HCT116 (cell line): ENCODE data around the gene CD3G. TPM values are rescaled to one million over a fixed set of nuclear protein-coding genes. Genes with fewer than 3 reads are reported as not detected.

Experiments
- ATAC-seq: fragments of 200-7000 bp; cut with Tn5 transposase; 2 replicates; pipeline ENCODE4 v1.9.1; 2020; ENCODE audit warnings: mild to moderate bottlenecking, moderate library complexity
- BruUV-seq: library from RNA; stranded (reverse); fragments of 400-500 nt; replicated peaks from 2 replicates; lab custom pipeline; 2021; lab: Mats Ljungman, UMichigan
- CTCF ChIA-PET: fragments of 300-600 bp; sonication (Branson Sonifier 250); formaldehyde crosslinking; loops from one replicate; lab custom pipeline; 2021; ENCODE audit warnings: antibody characterized with exemption; lab: Charles Lee
- POLR2A ChIA-PET: fragments of 300-600, 350-600 bp; sonication (Branson Sonifier 250); formaldehyde crosslinking; loops from one replicate; lab custom pipeline; 2021; ENCODE audit warnings: antibody characterized with exemption; lab: Charles Lee
- RAD21 ChIA-PET, 2 experiments: fragments of 300-600 bp; sonication (Branson Sonifier 250); formaldehyde crosslinking; loops; one replicate each; lab custom pipeline; 2023; ENCODE audit warnings: low total read pairs in 2 of 2; ENCODE audit not compliant: uncharacterized antibody in 2 of 2, unreplicated experiment in 2 of 2, low non-redundant PET in 1 of 2; lab: Charles Lee
- DNase-seq: peaks from one replicate; pipeline ENCODE4 v3.0.0-alpha.2; 2010; ENCODE audit warnings: low read depth, low spot score
- H2AFZ ChIP-seq: fragments of 200-600 bp; shearing (Covaris generic), sonication (generic); 2 replicates; pipeline ENCODE4 v1.6.1; 2017; ENCODE audit warnings: low read depth, mixed run types, mixed read lengths, antibody characterized with exemption, low read length; ENCODE audit not compliant: poor library complexity, severe bottlenecking
- H3K27ac ChIP-seq: 2 replicates; pipeline ENCODE4 v1.5.1; 2012; ENCODE audit warnings: low read depth, low read length
- H3K27me3 ChIP-seq: fragments of 200-600 bp; sonication (generic); 2 replicates; pipeline ENCODE4 v1.6.1; 2016; ENCODE audit warnings: mixed run types, low read length, mixed read lengths; ENCODE audit not compliant: insufficient read depth
- H3K36me3 ChIP-seq, 2 experiments: fragments of 200-500 bp in 1 of 2; fragments of 200-600 bp in 1 of 2; sonication (Bioruptor generic) in 1 of 2; sonication (generic) in 1 of 2; 2 replicates each; pipeline versions ENCODE4 v1.5.1 to v1.6.1; 2014 to 2016; ENCODE audit warnings: low read length in 2 of 2, inconsistent platforms in 1 of 2, mixed read lengths in 1 of 2, mixed run types in 1 of 2; ENCODE audit not compliant: insufficient read depth in 2 of 2, control insufficient read depth in 1 of 2
- H3K4me1 ChIP-seq, 2 experiments: fragments of 200-600 bp in 1 of 2; sonication (generic) in 1 of 2; 2 replicates each; pipeline versions ENCODE4 v1.5.1 to v1.6.1; 2012 to 2017; ENCODE audit warnings: low read length in 2 of 2, inconsistent platforms in 1 of 2, mild to moderate bottlenecking in 1 of 2, mixed read lengths in 1 of 2, mixed run types in 1 of 2, moderate library complexity in 1 of 2; ENCODE audit not compliant: insufficient read depth in 2 of 2, control insufficient read depth in 1 of 2
- H3K4me2 ChIP-seq: fragments of 200-600 bp; sonication (generic); 2 replicates; pipeline ENCODE4 v1.6.1; 2017; ENCODE audit warnings: mixed run types, low read length, mixed read lengths
- H3K4me3 ChIP-seq, 2 experiments: fragments of 200-600 bp in 1 of 2; sonication (generic) in 1 of 2; replicated peaks in 1 of 2; 2 replicates each; pipeline ENCODE4 v1.5.1; 2011 to 2016; ENCODE audit warnings: low read length in 2 of 2, control low read depth in 1 of 2, low read depth in 1 of 2, mild to moderate bottlenecking in 1 of 2, mixed read lengths in 1 of 2, mixed run types in 1 of 2
- H3K79me2 ChIP-seq: fragments of 200-600 bp; sonication (generic); 2 replicates; pipeline ENCODE4 v1.6.1; 2017; ENCODE audit warnings: mild to moderate bottlenecking, mixed run types, low read length, moderate library complexity, mixed read lengths; ENCODE audit not compliant: insufficient read depth
- H3K9ac ChIP-seq: fragments of 200-600 bp; sonication (generic); 2 replicates; pipeline ENCODE4 v1.6.1; 2016; ENCODE audit warnings: low read length, mixed read lengths
- H3K9me2 ChIP-seq: fragments of 200-600 bp; sonication (generic), shearing (Covaris generic); 2 replicates; pipeline ENCODE4 v1.6.1; 2017; ENCODE audit warnings: mixed run types, mild to moderate bottlenecking, moderate library complexity; ENCODE audit not compliant: insufficient read depth
- H3K9me3 ChIP-seq, 2 experiments: fragments of 200-500 bp in 1 of 2; fragments of 200-600 bp in 1 of 2; sonication (Bioruptor generic) in 1 of 2; sonication (generic) in 1 of 2; 2 replicates each; pipeline ENCODE4 v1.6.1; 2014 to 2017; ENCODE audit warnings: low read length in 2 of 2, mixed read lengths in 2 of 2, inconsistent platforms in 1 of 2, low read depth in 1 of 2, mild to moderate bottlenecking in 1 of 2, mixed run types in 1 of 2, moderate library complexity in 1 of 2; ENCODE audit not compliant: control insufficient read depth in 1 of 2, insufficient read depth in 1 of 2
- H4K20me1 ChIP-seq: fragments of 200-600 bp; sonication (generic), shearing (Covaris generic); 2 replicates; pipeline ENCODE4 v1.6.1; 2017; ENCODE audit warnings: mixed run types, mild to moderate bottlenecking, moderate library complexity; ENCODE audit not compliant: insufficient read depth
- CBX3 ChIP-seq: IDR thresholded peaks from 2 replicates; pipeline ENCODE4 v1.6.1; 2012; ENCODE audit warnings: low read depth
- CEBPB ChIP-seq: IDR thresholded peaks from 2 replicates; pipeline ENCODE4 v1.6.1; 2012; ENCODE audit warnings: low read depth
- CTCF ChIP-seq, 3 experiments: fragments of 200-600 bp in 1 of 3; sonication (generic) in 1 of 3; IDR thresholded peaks in 2 of 3; conservative IDR thresholded peaks in 1 of 3; 2 replicates each; pipeline ENCODE4 v1.5.1; 2012 to 2017; ENCODE audit warnings: low read depth in 2 of 3, low read length in 2 of 3, antibody characterized with exemption in 1 of 3, borderline replicate concordance in 1 of 3, control low read depth in 1 of 3, mild to moderate bottlenecking in 1 of 3, mixed read lengths in 1 of 3, mixed run types in 1 of 3, moderate library complexity in 1 of 3; ENCODE audit not compliant: insufficient read depth in 1 of 3
- EGR1 ChIP-seq: IDR thresholded peaks from 2 replicates; pipeline ENCODE4 v1.6.1; 2012; ENCODE audit warnings: low read depth
- EZH2phosphoT487 ChIP-seq: fragments of 200-600 bp; IDR thresholded peaks from 2 replicates; pipeline ENCODE4 v1.6.1; 2018; ENCODE audit warnings: antibody characterized with exemption, borderline replicate concordance
- POLR2AphosphoS5 ChIP-seq: IDR thresholded peaks from 2 replicates; pipeline ENCODE4 v1.6.1; 2011; ENCODE audit warnings: mild to moderate bottlenecking, low read depth, low read length, moderate library complexity
- RAD21 ChIP-seq: IDR thresholded peaks from 2 replicates; pipeline ENCODE4 v1.6.1; 2012; ENCODE audit warnings: low read depth, mild to moderate bottlenecking
- SIN3A ChIP-seq: IDR thresholded peaks from 2 replicates; pipeline ENCODE4 v1.6.1; 2012; ENCODE audit warnings: low read depth
- SP1 ChIP-seq: IDR thresholded peaks from 2 replicates; pipeline ENCODE4 v1.6.1; 2012; ENCODE audit warnings: low read depth
- SRF ChIP-seq: IDR thresholded peaks from 2 replicates; pipeline ENCODE4 v1.6.1; 2012; ENCODE audit warnings: low read depth
- ZFX ChIP-seq: fragments of 450-650 bp; IDR thresholded peaks from 2 replicates; pipeline ENCODE4 v1.6.1; 2017
- ZNF274 ChIP-seq: fragments of 200-500 bp; sonication (Bioruptor generic); IDR thresholded peaks from 2 replicates; pipeline ENCODE4 v1.6.1; 2014; ENCODE audit warnings: mild to moderate bottlenecking, low read depth, low read length, inconsistent platforms
- intact Hi-C: fragments of 100-400 bp; cut with micrococcal nuclease; formaldehyde crosslinking; loops from 2 replicates; pipeline ENCODE4 v1.10.0; 2022
- total RNA-seq: library from RNA; stranded (reverse); gene quantifications from one replicate; pipeline ENCODE4 v1.2.1, GENCODE V29; 2021; ENCODE audit not compliant: unreplicated experiment

The CD3G gene
- total RNA-seq, 1 experiment from 2014 or later = 0.20 TPM

- CTCF ChIA-PET = interaction anchor here (1.0 to 1.5 kb wide), 2 partner anchors 15 to 112 kb away, joined by 6 to 8 read pairs; no protein-coding TSS in a partner anchor
Measured at GRCh38 chr11:118310781-118311485, 33.2 kb upstream of the CD3G start.

GRCh38 chr11:118311518-118311917 lies 32.6 kb upstream of the CD3G start:
- CTCF ChIA-PET = interaction anchor here (1.0 to 1.5 kb wide), 2 partner anchors 16 to 113 kb away, joined by 6 to 8 read pairs; no protein-coding TSS in a partner anchor
- DNase-seq = no peak
- no TSS peak for BruUV-seq

More at GRCh38 chr11:118310781-118311485, 33.2 kb upstream of the CD3G start:
- H3K27me3 ChIP-seq = no peaks in the 10 kb centered on the region
- ATAC-seq (0 out of 2 replicates have a peak, but pooled peaks have one; percentile 34), DNase-seq (no peak)
- ChIA-PET POLR2A (interaction anchor here (0.8 kb wide), 1 partner anchor 9 kb away, joined by 3 read pairs; no protein-coding TSS in a partner anchor), RAD21 (interaction anchor here in 1 of 2 experiments (0.6 to 1.2 kb wide), 3 partner anchors 139 to 691 kb away, joined by 3 to 6 read pairs (median 4); no protein-coding TSS in a partner anchor)
- TF ChIP-seq ZNF274 (no peak), EGR1 (no peak), SP1 (no peak), EZH2phosphoT487 (no peak), POLR2AphosphoS5 (no peak), ZFX (no peak), CEBPB (no peak), SIN3A (no peak), SRF (no peak)
- no peaks in the 10 kb centered on the region for H3K4me1 ChIP-seq
- no peaks in the 10 kb centered on the region for H3K9me2 ChIP-seq
- H3K36me3 ChIP-seq = no peaks in the 10 kb centered on the region
- BruUV-seq = no TSS peak
- H3K4me2 ChIP-seq = no peak overlapping the region
- peak overlapping the region; percentile 24 for H2AFZ ChIP-seq
- no peak overlapping the region for H3K4me3 ChIP-seq
- H3K79me2 ChIP-seq = no peaks in the 10 kb centered on the region
- no peak overlapping the region for H3K27ac ChIP-seq
- no peaks in the 10 kb centered on the region for H3K9me3 ChIP-seq
- intact Hi-C loops = no loop called here
- H4K20me1 ChIP-seq = no peaks in the 10 kb centered on the region
- no peak overlapping the region for H3K9ac ChIP-seq

More at GRCh38 chr11:118311518-118311917, 32.6 kb upstream of the CD3G start:
- Histone ChIP-seq H3K4me3 (no peak overlapping the region), H3K36me3 (no peaks in the 10 kb centered on the region), H3K27me3 (no peaks in the 10 kb centered on the region), H3K4me1 (no peaks in the 10 kb centered on the region), H3K9me2 (no peaks in the 10 kb centered on the region), H3K9ac (no peak overlapping the region), H2AFZ (peak overlapping the region; percentile 24), H3K4me2 (no peak overlapping the region), H3K27ac (no peak overlapping the region), H3K79me2 (no peaks in the 10 kb centered on the region), H4K20me1 (no peaks in the 10 kb centered on the region), H3K9me3 (no peaks in the 10 kb centered on the region)
- intact Hi-C loops = no loop called here
- TF ChIP-seq RAD21 (peak; percentile 42), CBX3 (no peak), CTCF (IDR thresholded peaks at IDR 0.05 in 2 of 3, conservative IDR thresholded peaks at IDR 0.05 in 1 of 3; ENCODE audit: borderline replicate concordance in 1 of 3, insufficient read depth in 1 of 3, low read depth in 2 of 3, low read length in 2 of 3) (0 out of 6 replicates have a peak, but pooled peaks of 1 of the 3 experiments have one; percentile 14), CEBPB (no peak)
- POLR2A ChIA-PET = interaction anchor here (0.8 kb wide), 1 partner anchor 10 kb away, joined by 3 read pairs; no protein-coding TSS in a partner anchor
- RAD21 ChIA-PET = interaction anchor here in 1 of 2 experiments (0.6 to 1.2 kb wide), 3 partner anchors 140 to 690 kb away, joined by 3 to 6 read pairs (median 4); no protein-coding TSS in a partner anchor
- no peak for ATAC-seq
